ENCODE measurements around the gene F11R. TPM values are rescaled to one million over a fixed set of nuclear protein-coding genes. Genes with fewer than 3 reads are reported as not detected.

Gene F11R
- total RNA-seq (2022) (182 and 196 TPM in 2 replicates), Bru-seq, nascent RNA (percentile 94 among the genes with signal in this experiment), BruChase-seq, experiment 1, labeled RNA remaining after a 2-hour chase (percentile 99 among the genes with signal in this experiment), BruChase-seq, experiment 2, labeled RNA remaining after a 6-hour chase (percentile 100 among the genes with signal in this experiment)
- long read RNA-seq, partial matches to known transcripts: 40 of 47 reads
- long read RNA-seq, other reads (novel, unspliced or antisense): 7 of 47 reads

GRCh38 chr1:161020509-161021164, at the start of gene F11R:
Gene F11R, minus strand, starts transcription at chr1:161021152. Its CDS starts 79 bp downstream, at chr1:161021073.
- TF ChIP-seq, protein P1, sequence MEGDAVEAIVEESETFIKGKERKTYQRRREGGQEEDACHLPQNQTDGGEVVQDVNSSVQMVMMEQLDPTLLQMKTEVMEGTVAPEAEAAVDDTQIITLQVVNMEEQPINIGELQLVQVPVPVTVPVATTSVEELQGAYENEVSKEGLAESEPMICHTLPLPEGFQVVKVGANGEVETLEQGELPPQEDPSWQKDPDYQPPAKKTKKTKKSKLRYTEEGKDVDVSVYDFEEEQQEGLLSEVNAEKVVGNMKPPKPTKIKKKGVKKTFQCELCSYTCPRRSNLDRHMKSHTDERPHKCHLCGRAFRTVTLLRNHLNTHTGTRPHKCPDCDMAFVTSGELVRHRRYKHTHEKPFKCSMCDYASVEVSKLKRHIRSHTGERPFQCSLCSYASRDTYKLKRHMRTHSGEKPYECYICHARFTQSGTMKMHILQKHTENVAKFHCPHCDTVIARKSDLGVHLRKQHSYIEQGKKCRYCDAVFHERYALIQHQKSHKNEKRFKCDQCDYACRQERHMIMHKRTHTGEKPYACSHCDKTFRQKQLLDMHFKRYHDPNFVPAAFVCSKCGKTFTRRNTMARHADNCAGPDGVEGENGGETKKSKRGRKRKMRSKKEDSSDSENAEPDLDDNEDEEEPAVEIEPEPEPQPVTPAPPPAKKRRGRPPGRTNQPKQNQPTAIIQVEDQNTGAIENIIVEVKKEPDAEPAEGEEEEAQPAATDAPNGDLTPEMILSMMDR (IDR thresholded peaks at IDR 0.05; ENCODE audit: insufficient read depth in 1 of 2, low read depth in 1 of 2, low read length in 1 of 2, severe bottlenecking in 1 of 2, unreplicated experiment in 1 of 2): peak; percentile 13 to 42
- TSS peak; percentile 46 for BruUV-seq (replicated peaks)
- H3K4me1 ChIP-seq: peaks cover 45% of the 10 kb centered on the region
- Mint-ChIP-seq H3K36me3 (ENCODE audit: insufficient read depth, unreplicated experiment) (peaks cover 41% of the 10 kb centered on the region), H3K27ac (ENCODE audit: unreplicated experiment) (peak within 1 kb of the TSS; percentile 97), H3K4me1 (ENCODE audit: low read depth, unreplicated experiment) (peaks cover 50% of the 10 kb centered on the region), H3K9me3 (ENCODE audit: unreplicated experiment) (no peaks in the 10 kb centered on the region), H3K27me3 (ENCODE audit: insufficient read depth, unreplicated experiment) (no peaks in the 10 kb centered on the region), H3K4me3 (ENCODE audit: unreplicated experiment) (peak within 1 kb of the TSS; percentile 89)
- no peaks in the 10 kb centered on the region for H3K27me3 ChIP-seq (replicated peaks; ENCODE audit: control insufficient read depth, insufficient read depth, low read length)
- H3K36me3 ChIP-seq (ENCODE audit: control insufficient read depth, insufficient read depth, low read length): no peaks in the 10 kb centered on the region; the same call in none of the 2 replicates
- peak; percentile 89 for DNase-seq
- peak within 1 kb of the TSS; percentile 67 for H3K4me3 ChIP-seq (ENCODE audit: low read depth, low read length)
- intact Hi-C loops (cut with micrococcal nuclease; ENCODE audit: unreplicated experiment): loop anchor here (1.0 kb wide), 2 partner anchors 7 to 25 kb away; partner anchors contain the start of gene USF1
- H3K9me3 ChIP-seq: no peaks in the 10 kb centered on the region
- POLR2A ChIA-PET: interaction anchor here (0.6 to 3.2 kb wide), 25 partner anchors 9 to 382 kb away, joined by 3 to 84 read pairs (median 6); partner anchors contain the start of genes APOA2, DEDD, NIT1 and PFDN2
- CTCF ChIA-PET: interaction anchor here (0.5 to 3.3 kb wide), 13 partner anchors 11 to 799 kb away, joined by 3 to 53 read pairs (median 5); partner anchors contain the start of genes PPOX, TOMM40L and USF1

DNA sequence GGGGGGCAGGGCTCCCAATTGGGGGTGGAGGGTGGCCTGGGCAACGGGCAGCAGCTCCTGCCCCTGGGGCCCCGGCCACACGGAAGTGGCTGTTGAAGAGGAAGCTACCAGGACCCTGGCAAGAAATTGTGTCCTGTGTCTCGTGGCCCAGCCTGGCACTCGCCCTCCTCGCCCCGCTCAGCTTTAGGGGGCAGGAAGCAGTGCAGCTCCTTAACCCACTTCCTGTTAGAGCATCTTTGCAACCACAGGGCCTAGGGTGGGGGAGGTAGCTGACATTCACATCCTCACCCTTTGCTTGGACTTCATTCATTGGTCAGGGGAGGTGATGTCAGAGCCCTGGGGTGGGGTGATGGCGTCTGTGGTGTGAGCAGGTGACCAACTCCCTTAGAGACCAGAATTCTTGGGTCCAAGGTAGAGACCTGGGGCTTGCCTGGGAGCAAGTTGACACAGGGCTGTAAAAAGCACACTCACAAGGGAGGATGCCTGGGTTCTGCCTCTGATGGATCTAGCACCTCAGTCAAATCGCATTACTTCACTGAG, 48.8 kb upstream of the F11R start, which contains the start of gene ARHGAP30:
Gene ARHGAP30, minus strand, starts transcription at position 161 of the 540 bp plus-strand sequence. CDS start 267 bp downstream, outside the sequence.
- Histone ChIP-seq H3K36me3 (ENCODE audit: control insufficient read depth, insufficient read depth, low read length) (no peaks in the 10 kb centered on the region), H3K9me3 (no peaks in the 10 kb centered on the region), H3K27me3 (replicated peaks; ENCODE audit: control insufficient read depth, insufficient read depth, low read length) (no peaks in the 10 kb centered on the region), H3K4me3 (ENCODE audit: low read depth, low read length) (no peak within 1 kb of the TSS), H3K4me1 (no peaks in the 10 kb centered on the region)
- CTCF ChIA-PET: interaction anchor here (0.6 to 3.4 kb wide), 2 partner anchors 28 to 32 kb away, joined by 3 to 32 read pairs; partner anchors contain the start of gene KLHDC9
- BruUV-seq (replicated peaks): no TSS peak
- H3K4me1 Mint-ChIP-seq (ENCODE audit: low read depth, unreplicated experiment): peaks cover 9% of the 10 kb centered on the region
- no peaks in the 10 kb centered on the region for H3K27me3 Mint-ChIP-seq (ENCODE audit: insufficient read depth, unreplicated experiment)
- H3K4me3 Mint-ChIP-seq (ENCODE audit: unreplicated experiment): no peak within 1 kb of the TSS
- POLR2A ChIA-PET: interaction anchor here (0.6 kb wide), 1 partner anchor 299 kb away, joined by 3 read pairs; no protein-coding TSS in a partner anchor
- H3K9me3 Mint-ChIP-seq (ENCODE audit: unreplicated experiment): no peaks in the 10 kb centered on the region
- peaks cover 4% of the 10 kb centered on the region for H3K36me3 Mint-ChIP-seq (ENCODE audit: insufficient read depth, unreplicated experiment)
- no peak within 1 kb of the TSS for H3K27ac Mint-ChIP-seq (ENCODE audit: unreplicated experiment)
- TF ChIP-seq, protein P1 (IDR thresholded peaks at IDR 0.05; ENCODE audit: insufficient read depth in 1 of 2, low read depth in 1 of 2, low read length in 1 of 2, severe bottlenecking in 1 of 2, unreplicated experiment in 1 of 2): no peak
- intact Hi-C loops (cut with micrococcal nuclease; ENCODE audit: unreplicated experiment): no loop called here
- no peak for DNase-seq

DNA sequence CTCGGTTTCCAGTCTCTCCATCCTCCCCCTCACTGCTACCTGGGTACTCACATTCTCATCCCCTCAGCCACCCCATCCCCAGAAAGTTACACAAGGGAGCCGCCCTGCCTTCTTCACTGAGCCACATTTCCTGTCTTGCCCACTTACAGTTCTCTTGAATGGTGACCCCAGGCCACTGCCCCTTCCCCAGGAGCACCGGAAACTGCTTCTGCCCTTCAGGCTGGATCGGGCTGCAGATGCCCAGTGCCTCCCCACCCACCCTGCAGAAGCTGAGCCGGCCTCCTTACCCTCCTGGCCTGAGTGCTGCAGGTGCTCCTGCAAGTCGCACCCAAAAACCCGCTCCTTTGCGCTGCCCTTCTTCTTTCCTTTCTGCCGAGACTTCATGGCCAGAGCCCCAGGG, 48.3 kb upstream of the F11R start:
- peaks cover 9% of the 10 kb centered on the region for H3K4me1 Mint-ChIP-seq (ENCODE audit: low read depth, unreplicated experiment)
- intact Hi-C loops (cut with micrococcal nuclease; ENCODE audit: unreplicated experiment): no loop called here
- TF ChIP-seq, protein P1 (IDR thresholded peaks at IDR 0.05; ENCODE audit: insufficient read depth in 1 of 2, low read depth in 1 of 2, low read length in 1 of 2, severe bottlenecking in 1 of 2, unreplicated experiment in 1 of 2): no peak
- H3K36me3 Mint-ChIP-seq (ENCODE audit: insufficient read depth, unreplicated experiment): peaks cover 4% of the 10 kb centered on the region
- Histone ChIP-seq H3K9me3 (no peaks in the 10 kb centered on the region), H3K4me1 (no peaks in the 10 kb centered on the region), H3K36me3 (ENCODE audit: control insufficient read depth, insufficient read depth, low read length) (no peaks in the 10 kb centered on the region), H3K27me3 (replicated peaks; ENCODE audit: control insufficient read depth, insufficient read depth, low read length) (no peaks in the 10 kb centered on the region), H3K4me3 (ENCODE audit: low read depth, low read length) (no peak overlapping the region)
- DNase-seq: no peak
- ChIA-PET CTCF (no interaction called here), POLR2A (no interaction called here)
- H3K9me3 Mint-ChIP-seq (ENCODE audit: unreplicated experiment): no peaks in the 10 kb centered on the region
- H3K4me3 Mint-ChIP-seq (ENCODE audit: unreplicated experiment): no peak overlapping the region
- peaks cover 3% of the 10 kb centered on the region for H3K27me3 Mint-ChIP-seq (ENCODE audit: insufficient read depth, unreplicated experiment)
- no TSS peak for BruUV-seq (replicated peaks)
- H3K27ac Mint-ChIP-seq (ENCODE audit: unreplicated experiment): no peak overlapping the region
